Stimulated activated naive CD8-positive, alpha-beta T cell treated with anti-CD3 and anti-CD28 coated beads, Interleukin-15, Interleukin-2, amounts not matched to agents 100 ng/mL and 50 ng/mL, for 24 hours (primary cell): Measurements from ENCODE around the gene ARHGEF1.

Source experiments
- H3K27ac Mint-ChIP-seq: one replicate; pipeline ENCODE4 v1.8.0; 2021; ENCODE audit warnings: mild to moderate bottlenecking, mixed read lengths
- H3K27me3 Mint-ChIP-seq: one replicate; pipeline ENCODE4 v1.8.0; 2021; ENCODE audit warnings: mixed read lengths
- H3K36me3 Mint-ChIP-seq: one replicate; pipeline ENCODE4 v1.8.0; 2021; ENCODE audit warnings: low read depth, mixed read lengths
- H3K4me1 Mint-ChIP-seq: one replicate; pipeline ENCODE4 v1.8.0; 2021; ENCODE audit warnings: low read depth, mixed read lengths
- H3K4me3 Mint-ChIP-seq: one replicate; pipeline ENCODE4 v1.8.0; 2021; ENCODE audit warnings: mild to moderate bottlenecking, mixed read lengths
- H3K9me3 Mint-ChIP-seq: one replicate; pipeline ENCODE4 v1.8.0; 2021; ENCODE audit warnings: mixed read lengths

ARHGEF1 gene

DNA sequence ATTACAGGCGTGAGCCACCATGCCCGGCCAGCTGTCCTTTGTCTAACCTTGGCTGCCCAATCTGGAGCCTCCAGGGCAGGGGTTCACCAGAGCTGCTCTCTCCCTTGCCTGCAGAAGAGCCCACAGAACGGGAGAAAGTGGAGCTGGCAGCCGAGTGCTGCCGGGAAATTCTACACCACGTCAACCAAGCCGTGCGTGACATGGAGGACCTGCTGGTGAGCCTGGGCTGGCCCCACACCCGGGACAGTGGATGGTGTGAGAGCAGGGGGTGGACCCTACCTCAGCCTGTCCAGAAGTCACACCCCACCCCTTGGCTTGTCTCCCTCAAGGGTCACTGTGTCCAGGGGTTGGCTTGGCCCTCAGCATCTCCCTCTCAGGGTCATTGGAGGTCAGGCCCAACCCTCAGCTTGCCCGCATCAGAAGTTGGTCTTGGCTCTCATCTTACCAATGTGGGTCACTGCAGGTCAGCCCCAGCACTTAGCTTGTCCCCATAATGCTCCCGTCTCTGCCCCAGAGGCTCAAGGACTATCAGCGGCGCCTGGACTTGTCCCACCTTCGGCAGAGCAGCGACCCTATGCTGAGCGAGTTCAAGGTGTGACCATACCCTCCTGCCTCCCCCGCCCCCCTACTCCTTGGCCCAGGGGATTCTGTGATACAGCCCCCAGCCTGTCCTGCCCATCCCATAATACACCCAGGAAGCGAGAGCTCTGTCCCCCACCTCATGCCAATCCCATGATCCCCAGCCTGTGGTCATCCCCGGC, 20.4 kb downstream of the ARHGEF1 start:
- H3K4me1 Mint-ChIP-seq, result peaks cover 37% of the 10 kb centered on the region
- H3K27me3 Mint-ChIP-seq, result no peaks in the 10 kb centered on the region

GRCh38 chr19:41904118-41904870, 21.3 kb downstream of the ARHGEF1 start:
- Mint-ChIP-seq H3K36me3 (peaks cover 59% of the 10 kb centered on the region), H3K4me1 (peaks cover 28% of the 10 kb centered on the region), H3K9me3 (no peaks in the 10 kb centered on the region), H3K27me3 (no peaks in the 10 kb centered on the region), H3K27ac (no peak overlapping the region), H3K4me3 (no peak overlapping the region)

More for the DNA sequence above, 20.4 kb downstream of the ARHGEF1 start:
- Mint-ChIP-seq H3K27ac (no peak overlapping the region), H3K9me3 (no peaks in the 10 kb centered on the region), H3K4me3 (no peak overlapping the region), H3K36me3 (peaks cover 68% of the 10 kb centered on the region)

DNA sequence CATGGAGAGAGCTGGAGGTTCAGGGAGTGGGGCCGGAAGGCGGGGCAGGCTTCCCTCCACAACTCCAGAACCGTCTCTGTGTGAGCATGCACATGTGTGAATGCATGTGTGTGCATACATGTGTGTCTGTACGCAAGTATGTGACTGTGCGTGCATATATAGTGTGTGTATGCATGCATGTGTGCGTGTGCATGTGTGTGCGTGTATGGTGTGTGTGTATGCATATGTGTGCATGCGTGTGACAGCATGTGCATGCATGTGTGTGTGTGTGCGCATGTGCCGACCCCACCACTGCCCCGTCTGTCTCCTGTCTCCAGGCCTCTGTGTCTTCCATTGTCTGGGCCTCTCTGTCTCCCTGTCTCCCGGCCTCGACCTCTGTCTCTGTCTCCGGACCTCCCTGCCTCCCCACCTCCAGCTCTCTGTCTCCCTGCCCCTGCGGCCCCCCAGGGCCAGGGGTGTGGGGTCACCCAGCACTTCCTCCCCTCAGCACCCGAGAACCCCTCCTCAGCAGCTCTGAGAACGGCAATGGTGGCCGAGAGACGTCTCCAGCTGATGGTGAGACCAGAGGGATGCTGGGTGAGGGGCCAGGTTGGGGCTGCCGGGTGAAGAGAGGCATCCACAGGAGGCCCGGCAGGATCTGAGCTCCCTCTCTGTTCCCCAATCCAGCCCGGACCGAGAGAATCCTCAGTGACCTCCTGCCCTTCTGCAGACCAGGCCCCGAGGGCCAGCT, 22.5 kb downstream of the ARHGEF1 start:
- no peak overlapping the region for H3K4me3 Mint-ChIP-seq
- H3K27ac Mint-ChIP-seq, result no peak overlapping the region

DNA sequence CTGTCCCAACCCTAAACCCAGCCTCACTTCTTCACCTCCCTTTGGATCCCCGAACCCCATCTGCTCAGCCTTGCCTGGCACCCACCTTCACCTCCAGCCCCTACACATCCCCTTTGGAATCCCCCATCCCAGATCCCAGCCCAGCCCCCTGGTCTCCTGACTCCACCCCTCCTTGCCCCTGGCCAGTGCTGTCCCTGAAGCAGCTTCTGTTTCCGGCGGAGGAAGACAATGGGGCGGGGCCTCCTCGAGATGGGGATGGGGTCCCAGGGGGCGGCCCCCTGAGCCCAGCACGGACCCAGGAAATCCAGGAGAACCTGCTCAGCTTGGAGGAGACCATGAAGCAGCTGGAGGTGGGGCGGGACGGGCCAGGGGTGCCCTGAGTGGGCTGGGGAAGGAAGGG, 23.3 kb downstream of the ARHGEF1 start:
- Mint-ChIP-seq H3K4me1 (peaks cover 25% of the 10 kb centered on the region), H3K4me3 (no peak overlapping the region), H3K27ac (no peak overlapping the region), H3K36me3 (peaks cover 41% of the 10 kb centered on the region), H3K27me3 (no peaks in the 10 kb centered on the region), H3K9me3 (no peaks in the 10 kb centered on the region)

More for the DNA sequence above, 22.5 kb downstream of the ARHGEF1 start:
- Mint-ChIP-seq H3K4me1 (peaks cover 23% of the 10 kb centered on the region), H3K27me3 (no peaks in the 10 kb centered on the region), H3K9me3 (no peaks in the 10 kb centered on the region), H3K36me3 (peaks cover 48% of the 10 kb centered on the region)

DNA sequence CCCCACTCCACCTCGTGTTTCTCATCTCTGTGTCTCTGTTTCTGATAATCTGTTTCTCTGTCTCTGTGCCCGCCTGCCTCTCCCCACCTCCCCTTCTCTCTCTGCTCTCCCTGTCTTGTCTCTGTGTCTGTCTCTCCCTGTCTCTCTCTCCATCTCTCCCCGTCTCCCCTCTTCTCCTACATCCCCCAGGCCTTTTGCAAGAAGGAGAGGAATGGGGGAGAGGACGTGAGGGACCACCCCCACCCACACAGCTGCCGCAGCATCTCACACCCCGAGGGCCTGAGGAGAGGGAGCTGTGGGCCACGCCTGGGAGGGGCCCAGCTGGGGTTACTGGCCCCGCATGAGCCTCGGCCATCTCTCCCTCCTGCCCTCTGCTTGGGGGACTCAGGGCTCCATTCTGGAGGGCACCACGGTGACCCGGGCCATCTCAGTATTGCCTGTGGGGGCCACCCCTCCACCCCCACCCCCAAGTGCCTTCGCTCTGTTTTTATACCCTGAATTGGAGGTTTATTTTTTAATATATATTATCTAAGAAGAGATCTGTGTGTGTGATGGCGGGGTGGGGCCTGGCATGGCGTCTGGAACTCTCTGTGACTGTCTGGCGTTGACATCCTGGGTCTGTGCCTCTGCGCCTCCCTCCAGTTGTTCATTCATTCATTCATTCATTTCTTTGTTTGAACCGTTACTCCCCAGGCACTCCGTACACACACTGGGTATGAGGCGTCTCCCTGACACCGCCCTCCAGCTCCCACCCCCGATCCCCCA, 24.1 kb downstream of the ARHGEF1 start:
- H3K36me3 Mint-ChIP-seq, result peaks cover 36% of the 10 kb centered on the region
- peaks cover 27% of the 10 kb centered on the region for H3K4me1 Mint-ChIP-seq
- H3K27me3 Mint-ChIP-seq, result peaks cover 5% of the 10 kb centered on the region
- H3K4me3 Mint-ChIP-seq, result no peak overlapping the region
- H3K27ac Mint-ChIP-seq, result peak overlapping the region; percentile 26
- H3K9me3 Mint-ChIP-seq, result no peaks in the 10 kb centered on the region

GRCh38 chr19:41907994-41908615, 25.1 kb downstream of the ARHGEF1 start:
- Mint-ChIP-seq H3K27ac (no peak overlapping the region), H3K36me3 (peaks cover 30% of the 10 kb centered on the region), H3K4me1 (peaks cover 30% of the 10 kb centered on the region), H3K27me3 (peaks cover 10% of the 10 kb centered on the region), H3K4me3 (no peak overlapping the region), H3K9me3 (no peaks in the 10 kb centered on the region)

DNA sequence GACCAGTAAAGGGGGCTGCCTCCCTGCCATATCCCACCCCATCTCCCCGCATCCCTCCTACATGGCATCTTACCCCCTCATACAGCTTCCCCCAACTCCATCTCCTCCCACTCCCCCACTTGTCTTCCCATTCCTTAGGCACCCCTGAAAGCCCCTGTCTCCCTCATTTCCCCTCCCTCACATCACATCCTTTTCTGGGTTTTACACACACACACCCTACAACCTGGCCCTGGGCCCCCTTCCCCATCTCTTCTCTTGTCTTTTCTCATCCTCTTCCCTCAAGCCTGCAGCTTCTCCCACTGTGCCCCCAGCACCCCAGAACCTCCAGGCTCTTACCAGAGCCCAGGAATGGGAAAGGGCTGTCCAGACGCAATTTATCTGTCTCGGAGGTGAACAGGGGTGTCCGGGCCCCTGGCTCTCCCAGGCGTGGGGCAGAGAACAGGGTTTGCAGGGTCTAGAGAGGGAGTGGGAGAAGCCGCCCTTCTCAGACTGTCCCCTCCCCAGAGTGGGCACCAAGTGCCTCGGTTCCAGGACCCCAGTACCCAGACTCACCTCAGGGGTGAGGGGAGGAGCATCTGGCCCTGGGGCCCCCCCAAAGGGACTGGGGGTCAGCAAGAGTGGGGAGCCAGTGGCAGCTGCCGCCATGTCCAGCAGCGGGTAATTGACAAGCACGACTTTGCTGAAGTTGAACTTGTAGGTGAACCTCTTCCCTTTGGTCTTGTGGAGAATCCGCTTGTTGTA, 25.9 kb downstream of the ARHGEF1 start:
- H3K36me3 Mint-ChIP-seq, result peaks cover 26% of the 10 kb centered on the region
- H3K27me3 Mint-ChIP-seq, result peaks cover 11% of the 10 kb centered on the region
- H3K4me3 Mint-ChIP-seq, result no peak overlapping the region
- no peak overlapping the region for H3K27ac Mint-ChIP-seq
- H3K9me3 Mint-ChIP-seq, result no peaks in the 10 kb centered on the region
- H3K4me1 Mint-ChIP-seq, result peaks cover 30% of the 10 kb centered on the region

DNA sequence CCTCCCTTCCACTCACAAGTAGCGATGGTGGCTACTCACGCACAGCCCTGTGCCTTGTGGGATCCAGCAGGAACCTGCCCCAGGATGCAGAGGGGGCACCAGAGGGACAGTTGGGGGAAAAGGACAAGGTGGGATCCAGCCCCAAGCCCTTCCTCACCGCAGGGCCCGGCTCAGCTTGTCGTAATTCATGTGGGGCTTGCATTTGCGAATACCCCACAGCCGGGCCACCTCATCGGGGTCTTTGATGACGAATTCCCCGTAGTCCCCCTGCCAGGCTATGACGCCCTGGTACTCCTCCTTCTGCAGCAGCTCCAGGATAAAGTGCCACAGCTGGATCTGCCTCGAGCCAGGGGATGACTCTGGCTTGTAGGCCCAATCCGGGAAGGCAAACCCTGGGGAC, 26.7 kb downstream of the ARHGEF1 start:
- peaks cover 16% of the 10 kb centered on the region for H3K27me3 Mint-ChIP-seq
- H3K36me3 Mint-ChIP-seq, result peaks cover 19% of the 10 kb centered on the region
- H3K9me3 Mint-ChIP-seq, result no peaks in the 10 kb centered on the region
- no peak overlapping the region for H3K4me3 Mint-ChIP-seq
- peaks cover 31% of the 10 kb centered on the region for H3K4me1 Mint-ChIP-seq
- H3K27ac Mint-ChIP-seq, result no peak overlapping the region

DNA sequence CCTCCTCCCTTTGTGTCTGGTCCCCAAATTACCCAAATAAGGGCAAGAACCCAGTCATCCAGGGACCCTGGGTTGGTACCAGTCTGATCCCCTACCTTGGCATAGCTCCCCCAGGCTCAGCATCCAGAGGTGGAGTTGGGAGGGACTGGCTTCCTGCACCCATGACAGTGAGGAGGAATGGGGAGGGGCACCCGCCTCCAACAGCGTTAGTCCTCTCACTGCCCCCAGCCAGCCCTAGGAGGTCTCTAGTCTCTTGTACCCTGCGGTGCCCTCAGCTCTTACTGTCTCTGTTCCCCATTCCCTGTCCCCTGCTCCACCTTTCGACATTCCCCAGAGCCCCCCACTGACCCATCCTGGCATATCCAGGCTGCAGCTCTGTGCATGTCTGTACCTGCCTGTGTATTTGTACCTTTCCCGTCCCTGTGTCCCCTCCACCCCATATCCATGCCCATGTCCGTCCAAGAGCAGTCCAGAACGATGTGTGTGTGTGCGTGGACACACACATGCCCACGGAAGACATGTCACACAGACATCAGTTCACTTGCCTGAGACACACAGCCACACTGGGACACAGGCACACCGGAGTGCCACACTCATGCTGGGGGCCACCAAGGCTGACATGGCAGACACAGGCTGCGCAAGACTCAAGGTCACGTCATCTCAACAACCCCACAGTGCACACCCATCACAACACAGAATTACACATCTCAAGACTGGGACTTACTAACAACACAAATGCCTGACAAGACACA, 27.4 kb downstream of the ARHGEF1 start:
- peaks cover 13% of the 10 kb centered on the region for H3K36me3 Mint-ChIP-seq
- H3K27me3 Mint-ChIP-seq, result peaks cover 16% of the 10 kb centered on the region
- H3K27ac Mint-ChIP-seq, result no peak overlapping the region
- no peaks in the 10 kb centered on the region for H3K9me3 Mint-ChIP-seq
- no peak overlapping the region for H3K4me3 Mint-ChIP-seq
- H3K4me1 Mint-ChIP-seq, result peaks cover 31% of the 10 kb centered on the region

GRCh38 chr19:41910992-41911888, 28.3 kb downstream of the ARHGEF1 start:
- no peak overlapping the region for H3K4me3 Mint-ChIP-seq
- H3K9me3 Mint-ChIP-seq, result no peaks in the 10 kb centered on the region
- H3K27me3 Mint-ChIP-seq, result peaks cover 16% of the 10 kb centered on the region
- peak overlapping the region; percentile 29 for H3K27ac Mint-ChIP-seq
- peaks cover 26% of the 10 kb centered on the region for H3K4me1 Mint-ChIP-seq
- H3K36me3 Mint-ChIP-seq, result peaks cover 4% of the 10 kb centered on the region

- H3K9me3 Mint-ChIP-seq, result no peaks in the 10 kb centered on the region
- H3K27ac Mint-ChIP-seq, result peak overlapping the region; percentile 29
- peaks cover 21% of the 10 kb centered on the region for H3K4me1 Mint-ChIP-seq
- H3K36me3 Mint-ChIP-seq, result peaks cover 4% of the 10 kb centered on the region
- no peak overlapping the region for H3K4me3 Mint-ChIP-seq
- H3K27me3 Mint-ChIP-seq, result peaks cover 16% of the 10 kb centered on the region
Observed at GRCh38 chr19:41911889-41912731, 29.1 kb downstream of the ARHGEF1 start.
